Measurements from ENCODE around the gene FAM107B. TPM values are rescaled to one million over a fixed set of nuclear protein-coding genes. Genes with fewer than 3 reads are reported as not detected.

FAM107B gene
- total RNA-seq, 1 donor from 2014 or later = 43.0 TPM

DNA sequence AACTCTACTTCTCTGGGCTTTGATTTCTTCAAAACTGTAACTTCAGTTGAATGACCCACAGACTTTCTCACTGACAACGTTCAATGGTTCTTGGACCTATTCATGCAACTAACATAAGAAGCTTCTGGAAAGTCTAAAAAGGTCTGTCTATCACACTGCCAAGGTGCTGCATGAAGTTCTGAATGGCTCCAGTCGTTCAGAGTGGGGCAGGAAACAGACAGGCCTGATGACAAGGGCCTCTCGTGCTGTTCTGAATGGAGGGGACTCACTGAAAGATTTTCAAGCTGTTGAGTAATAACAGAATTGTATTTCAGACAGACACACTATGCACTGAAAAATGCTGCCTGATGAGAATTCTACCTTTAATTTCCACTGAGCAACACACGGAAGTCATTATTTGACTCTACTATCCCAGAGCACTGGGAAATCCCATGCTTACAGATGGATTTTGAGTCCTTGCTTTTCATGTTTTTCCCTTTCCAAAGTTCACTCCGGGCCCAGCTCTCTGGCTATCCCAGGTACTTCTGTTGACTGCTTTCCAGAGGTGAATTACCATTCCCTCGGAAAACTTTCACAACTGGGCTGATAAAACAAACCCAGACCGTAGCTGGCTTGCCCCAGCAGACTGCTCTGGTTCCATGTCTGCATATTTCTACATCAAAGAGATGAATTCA lies 239.1 kb downstream of the FAM107B start:
- Mint-ChIP-seq H3K4me1 (peaks cover 16% of the 10 kb centered on the region), H3K27ac (no peak overlapping the region), H3K9me3 (no peaks in the 10 kb centered on the region), H3K4me3 (no peak overlapping the region), H3K36me3 (peaks cover 2% of the 10 kb centered on the region), H3K27me3 (ENCODE audit: insufficient read depth, low read depth) (peaks cover 3% of the 10 kb centered on the region)
- H3K9me3 ChIP-seq (ENCODE audit: low read depth) = no peaks in the 10 kb centered on the region
- H3K27ac ChIP-seq = no peak overlapping the region
- no peaks in the 10 kb centered on the region for H3F3A ChIP-seq (ENCODE audit: low read depth)
- H3K4me1 ChIP-seq = no peaks in the 10 kb centered on the region
- TF ChIP-seq EZH2 (IDR thresholded peaks at IDR 0.05) (no peak), EZH2phosphoT487 (IDR thresholded peaks at IDR 0.05) (no peak)
- TF ChIP-seq, protein P1, sequence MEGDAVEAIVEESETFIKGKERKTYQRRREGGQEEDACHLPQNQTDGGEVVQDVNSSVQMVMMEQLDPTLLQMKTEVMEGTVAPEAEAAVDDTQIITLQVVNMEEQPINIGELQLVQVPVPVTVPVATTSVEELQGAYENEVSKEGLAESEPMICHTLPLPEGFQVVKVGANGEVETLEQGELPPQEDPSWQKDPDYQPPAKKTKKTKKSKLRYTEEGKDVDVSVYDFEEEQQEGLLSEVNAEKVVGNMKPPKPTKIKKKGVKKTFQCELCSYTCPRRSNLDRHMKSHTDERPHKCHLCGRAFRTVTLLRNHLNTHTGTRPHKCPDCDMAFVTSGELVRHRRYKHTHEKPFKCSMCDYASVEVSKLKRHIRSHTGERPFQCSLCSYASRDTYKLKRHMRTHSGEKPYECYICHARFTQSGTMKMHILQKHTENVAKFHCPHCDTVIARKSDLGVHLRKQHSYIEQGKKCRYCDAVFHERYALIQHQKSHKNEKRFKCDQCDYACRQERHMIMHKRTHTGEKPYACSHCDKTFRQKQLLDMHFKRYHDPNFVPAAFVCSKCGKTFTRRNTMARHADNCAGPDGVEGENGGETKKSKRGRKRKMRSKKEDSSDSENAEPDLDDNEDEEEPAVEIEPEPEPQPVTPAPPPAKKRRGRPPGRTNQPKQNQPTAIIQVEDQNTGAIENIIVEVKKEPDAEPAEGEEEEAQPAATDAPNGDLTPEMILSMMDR (IDR thresholded peaks at IDR 0.05) = no peak
- no peak for DNase-seq (ENCODE audit: low spot score)
- H3K36me3 ChIP-seq = no peaks in the 10 kb centered on the region
- peaks cover 3% of the 10 kb centered on the region for H4K20me1 ChIP-seq (ENCODE audit: low read depth)
- no peak overlapping the region for H3K4me2 ChIP-seq
- no peak overlapping the region for H3K9ac ChIP-seq
- H2AFZ ChIP-seq (replicated peaks) = no peak overlapping the region
- H3K79me2 ChIP-seq (ENCODE audit: low read depth) = peaks cover 16% of the 10 kb centered on the region
- H3K4me3 ChIP-seq = no peak overlapping the region
- no peaks in the 10 kb centered on the region for H3K27me3 ChIP-seq

DNA sequence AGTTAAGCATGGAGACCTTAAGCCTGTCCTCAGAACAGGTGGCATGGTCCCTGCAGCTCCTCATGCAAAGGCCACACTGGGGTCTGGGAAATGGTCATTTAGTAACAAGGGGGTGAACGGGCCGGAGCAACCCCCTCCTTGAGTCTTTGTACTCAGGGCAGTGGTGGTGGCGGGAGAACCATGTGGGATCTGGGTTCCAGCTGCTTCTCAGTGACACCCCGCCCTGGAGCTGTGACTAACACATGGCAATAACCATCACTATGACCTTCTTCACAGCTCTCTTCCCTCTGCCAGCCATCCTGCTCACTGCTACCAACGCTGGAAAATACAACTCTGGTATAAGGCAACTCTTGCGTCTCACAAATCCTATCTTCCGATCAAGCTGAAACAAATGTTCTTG lies 240.5 kb downstream of the FAM107B start:
- no peak for DNase-seq (ENCODE audit: low spot score)
- Mint-ChIP-seq H3K4me1 (peaks cover 26% of the 10 kb centered on the region), H3K36me3 (peaks cover 2% of the 10 kb centered on the region), H3K4me3 (peak overlapping the region; percentile 6), H3K9me3 (no peaks in the 10 kb centered on the region), H3K27me3 (ENCODE audit: insufficient read depth, low read depth) (peaks cover 3% of the 10 kb centered on the region), H3K27ac (peak overlapping the region; percentile 64)
- TF ChIP-seq EZH2 (IDR thresholded peaks at IDR 0.05) (no peak), EZH2phosphoT487 (IDR thresholded peaks at IDR 0.05) (no peak)
- TF ChIP-seq, protein P1 (IDR thresholded peaks at IDR 0.05) = no peak
- H3K79me2 ChIP-seq (ENCODE audit: low read depth) = peaks cover 16% of the 10 kb centered on the region
- H3K27me3 ChIP-seq = no peaks in the 10 kb centered on the region
- H2AFZ ChIP-seq (replicated peaks) = no peak overlapping the region
- peaks cover 3% of the 10 kb centered on the region for H4K20me1 ChIP-seq (ENCODE audit: low read depth)
- H3K4me1 ChIP-seq = no peaks in the 10 kb centered on the region
- H3K36me3 ChIP-seq = no peaks in the 10 kb centered on the region
- H3K9ac ChIP-seq = no peak overlapping the region
- H3F3A ChIP-seq (ENCODE audit: low read depth) = no peaks in the 10 kb centered on the region
- H3K4me2 ChIP-seq = no peak overlapping the region
- no peak overlapping the region for H3K27ac ChIP-seq
- H3K9me3 ChIP-seq (ENCODE audit: low read depth) = no peaks in the 10 kb centered on the region
- H3K4me3 ChIP-seq = no peak overlapping the region

DNA sequence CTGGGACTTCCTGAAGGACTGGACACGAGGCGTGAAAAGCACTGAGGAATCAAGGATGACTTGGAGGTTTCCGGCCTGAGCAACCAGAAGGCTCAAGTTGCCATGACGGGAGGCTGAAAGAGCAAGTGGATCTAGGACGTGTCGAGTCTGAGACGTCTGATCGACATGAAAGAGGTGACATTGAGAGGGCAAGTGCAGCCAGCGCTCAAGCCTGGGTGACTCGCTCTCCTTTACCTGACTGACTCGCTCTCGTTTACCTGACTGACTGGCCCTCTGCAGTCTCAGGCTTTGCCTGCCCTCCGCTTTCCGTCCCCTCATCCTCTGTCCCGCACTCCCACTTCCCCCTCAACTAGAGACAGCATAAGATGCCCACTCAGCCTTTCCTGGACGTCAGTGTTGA lies 241.4 kb downstream of the FAM107B start:
- H3K4me3 ChIP-seq = no peak overlapping the region
- H3K9me3 ChIP-seq (ENCODE audit: low read depth) = no peaks in the 10 kb centered on the region
- no peaks in the 10 kb centered on the region for H3F3A ChIP-seq (ENCODE audit: low read depth)
- H2AFZ ChIP-seq (replicated peaks) = no peak overlapping the region
- H3K79me2 ChIP-seq (ENCODE audit: low read depth) = peaks cover 16% of the 10 kb centered on the region
- no peak for TF ChIP-seq EZH2phosphoT487 (IDR thresholded peaks at IDR 0.05)
- TF ChIP-seq, protein P1 (IDR thresholded peaks at IDR 0.05) = no peak
- no peak for TF ChIP-seq EZH2 (IDR thresholded peaks at IDR 0.05)
- peaks cover 4% of the 10 kb centered on the region for H3K36me3 Mint-ChIP-seq
- H3K27me3 Mint-ChIP-seq (ENCODE audit: insufficient read depth, low read depth) = peaks cover 3% of the 10 kb centered on the region
- H3K4me1 Mint-ChIP-seq = peaks cover 29% of the 10 kb centered on the region
- H3K4me2 ChIP-seq = no peak overlapping the region
- H3K27ac Mint-ChIP-seq = peak overlapping the region; percentile 51
- no peak for DNase-seq (ENCODE audit: low spot score)
- no peak overlapping the region for H3K27ac ChIP-seq
- no peak overlapping the region for H3K4me3 Mint-ChIP-seq
- no peaks in the 10 kb centered on the region for H3K9me3 Mint-ChIP-seq
- no peaks in the 10 kb centered on the region for H3K27me3 ChIP-seq
- no peak overlapping the region for H3K9ac ChIP-seq
- no peaks in the 10 kb centered on the region for H3K36me3 ChIP-seq
- no peaks in the 10 kb centered on the region for H3K4me1 ChIP-seq
- peaks cover 3% of the 10 kb centered on the region for H4K20me1 ChIP-seq (ENCODE audit: low read depth)

Measured in neural progenitor cell (in vitro differentiated cells).